HepG2 (cell line): ENCODE measurements around the gene ATF7IP. TPM values are rescaled to one million over a fixed set of nuclear protein-coding genes. Genes with fewer than 3 reads are reported as not detected.

Experiments used
- ATAC-seq: fragments of 200-7000 bp; cut with Tn5 transposase; 3 replicates; pipeline ENCODE4 v1.9.1; 2020; ENCODE audit warnings: mild to moderate bottlenecking, moderate library complexity
- BruUV-seq: library from RNA; stranded (reverse); fragments of 400-500 nt; replicated peaks from 2 replicates; lab custom pipeline; 2021; lab: Mats Ljungman, UMichigan
- CTCF ChIA-PET: fragments of 300-600 bp; formaldehyde crosslinking; extraction: SDS; loops from one replicate; lab custom pipeline; 2021; ENCODE audit warnings: low total read pairs, inconsistent platforms, low intra/inter-chr PET ratio; lab: Yijun Ruan, JAX
- POLR2A ChIA-PET: fragments of 350-600 bp; sonication (Branson Sonifier 250); formaldehyde crosslinking; loops from one replicate; lab custom pipeline; 2020; ENCODE audit warnings: antibody characterized with exemption, inconsistent platforms; lab: Yijun Ruan, JAX
- DNase-seq: peaks from one replicate; pipeline ENCODE4 v3.0.0-alpha.2; 2015; ENCODE audit warnings: low spot score
- FAIRE-seq: peaks from 3 replicates; lab custom pipeline; 2011; peaks lifted over from hg19 to GRCh38; lab: Jason Lieb, UNC
- H2AFZ ChIP-seq: one replicate; pipeline ENCODE4 v1.6.1; 2011; ENCODE audit warnings: low read length, inconsistent platforms
- H3K27ac ChIP-seq: fragments of 300-600 bp; 3 replicates; pipeline ENCODE4 v1.8.0; 2011; ENCODE audit warnings: mixed run types, mild to moderate bottlenecking, mixed read lengths, low read length, inconsistent platforms; ENCODE audit not compliant: insufficient read depth; ENCODE audit errors: extremely low read length
- H3K27me3 ChIP-seq, 2 experiments: fragments of 200-600 bp in 1 of 2; 2 replicates in 1 of 2; 3 replicates in 1 of 2; pipeline versions ENCODE4 v1.6.0 to v1.8.0; 2011; ENCODE audit warnings: low read length in 2 of 2, mild to moderate bottlenecking in 2 of 2, moderate library complexity in 2 of 2, inconsistent platforms in 1 of 2; ENCODE audit not compliant: insufficient read depth in 2 of 2, control insufficient read depth in 1 of 2
- H3K36me3 ChIP-seq, 2 experiments: fragments of 200-600 bp in 1 of 2; replicated peaks in 1 of 2; 2 replicates in 1 of 2; 3 replicates in 1 of 2; pipeline versions ENCODE4 v1.5.1 to v1.8.0; 2011; ENCODE audit warnings: low read length in 2 of 2, inconsistent platforms in 1 of 2; ENCODE audit not compliant: insufficient read depth in 2 of 2, control insufficient read depth in 1 of 2
- H3K4me1 ChIP-seq: 2 replicates; pipeline ENCODE4 v1.5.1; 2012; ENCODE audit warnings: low read length, inconsistent platforms; ENCODE audit not compliant: insufficient read depth
- H3K4me2 ChIP-seq: 2 replicates; pipeline ENCODE4 v1.6.0; 2011; ENCODE audit warnings: low read depth, low read length, inconsistent platforms
- H3K4me3 ChIP-seq, 3 experiments: fragments of 200-600 bp in 1 of 3; sonication (generic), shearing (Covaris generic) in 1 of 3; replicated peaks in 1 of 3; 2 replicates each; pipeline ENCODE4 v1.5.1; 2011 to 2016; ENCODE audit warnings: low read length in 3 of 3, inconsistent platforms in 2 of 3, low read depth in 2 of 3, mild to moderate bottlenecking in 2 of 3, control low read depth in 1 of 3, mixed read lengths in 1 of 3; ENCODE audit not compliant: insufficient read depth in 1 of 3
- H3K79me2 ChIP-seq: one replicate; pipeline ENCODE4 v1.6.1; 2011; ENCODE audit warnings: low read length, inconsistent platforms; ENCODE audit not compliant: insufficient read depth
- H3K9ac ChIP-seq: 2 replicates; pipeline ENCODE4 v1.6.0; 2011; ENCODE audit warnings: mild to moderate bottlenecking, low read depth, low read length, inconsistent platforms; ENCODE audit not compliant: insufficient read depth
- H3K9me3 ChIP-seq: 2 replicates; pipeline ENCODE4 v1.5.1; 2012; ENCODE audit warnings: mild to moderate bottlenecking, low read length
- H4K20me1 ChIP-seq: 2 replicates; pipeline ENCODE4 v1.6.0; 2011; ENCODE audit warnings: inconsistent platforms, mild to moderate bottlenecking, low read length, moderate library complexity; ENCODE audit not compliant: insufficient read depth
- CENPX ChIP-seq: sonication (generic); formaldehyde crosslinking; IDR thresholded peaks from 2 replicates; pipeline ENCODE4 v1.9.0; 2021; ENCODE audit warnings: mild to moderate bottlenecking, missing genetic modification reagents, moderate library complexity
- EP300 ChIP-seq, 3 experiments: sonication (generic) in 1 of 3; formaldehyde crosslinking in 1 of 3; IDR thresholded peaks; 2 replicates each; pipeline versions ENCODE4 v1.5.1 to v1.6.1; 2011 to 2020; ENCODE audit warnings: low read depth in 2 of 3, low read length in 2 of 3, borderline replicate concordance in 1 of 3, improper control_type of control experiment in 1 of 3, mild to moderate bottlenecking in 1 of 3, missing genetic modification reagents in 1 of 3, moderate library complexity in 1 of 3
- FOXP4 ChIP-seq: sonication (generic); formaldehyde crosslinking; IDR thresholded peaks from 2 replicates; pipeline ENCODE4 v1.4.0; 2020; ENCODE audit warnings: missing genetic modification reagents
- MEIS1 ChIP-seq: sonication (generic); formaldehyde crosslinking; IDR thresholded peaks from 2 replicates; pipeline ENCODE4 v1.9.0; 2021; ENCODE audit warnings: mild to moderate bottlenecking, missing genetic modification reagents, moderate library complexity, borderline replicate concordance
- NFYB ChIP-seq: sonication (generic); formaldehyde crosslinking; IDR thresholded peaks from 2 replicates; pipeline ENCODE4 v1.4.0; 2020; ENCODE audit warnings: missing genetic modification reagents
- NFYC ChIP-seq: IDR thresholded peaks from 2 replicates; pipeline ENCODE4 v1.6.1; 2016; ENCODE audit warnings: missing genetic modification reagents, missing compliant biosample characterization
- NPAS2 ChIP-seq: sonication (generic); formaldehyde crosslinking; IDR thresholded peaks from 2 replicates; pipeline ENCODE4 v1.8.0; 2022; ENCODE audit warnings: mild to moderate bottlenecking, missing genetic modification reagents, borderline replicate concordance
- POLR2AphosphoS5 ChIP-seq: IDR thresholded peaks from 2 replicates; pipeline ENCODE4 v1.6.1; 2012; ENCODE audit warnings: low read depth, low read length
- RFX5 ChIP-seq: IDR thresholded peaks from 2 replicates; pipeline ENCODE4 v1.6.1; 2011; ENCODE audit warnings: low read depth, low read length, improper control_type of control experiment
- RFXANK ChIP-seq: IDR thresholded peaks from 2 replicates; pipeline ENCODE4 v1.6.1; 2016
- RFXAP ChIP-seq: sonication (generic); formaldehyde crosslinking; IDR thresholded peaks from 2 replicates; pipeline ENCODE4 v1.4.0; 2020; ENCODE audit warnings: missing genetic modification reagents, borderline replicate concordance
- SMC3 ChIP-seq: IDR thresholded peaks from 2 replicates; pipeline ENCODE4 v1.6.1; 2011; ENCODE audit warnings: low read length, improper control_type of control experiment
- U2AF2 ChIP-seq: fragments of 200-400 bp; formaldehyde crosslinking; IDR thresholded peaks from 2 replicates; pipeline ENCODE4 v1.6.1; 2017; ENCODE audit warnings: low read depth, mild to moderate bottlenecking, low read length
- ZFP1 ChIP-seq: IDR thresholded peaks from 2 replicates; pipeline ENCODE4 v1.6.1; 2016
- ZNF224 ChIP-seq: sonication (generic); formaldehyde crosslinking; IDR thresholded peaks from 2 replicates; pipeline ENCODE4 v1.5.0; 2020; ENCODE audit warnings: mild to moderate bottlenecking, missing genetic modification reagents
- ZNF562 ChIP-seq: sonication (generic); formaldehyde crosslinking; IDR thresholded peaks from 2 replicates; pipeline ENCODE4 v1.8.0; 2022; ENCODE audit warnings: missing genetic modification reagents, borderline replicate concordance
- ZNF577 ChIP-seq: sonication (generic); formaldehyde crosslinking; IDR thresholded peaks from 2 replicates; pipeline ENCODE4 v1.4.0; 2020; ENCODE audit warnings: mild to moderate bottlenecking, low read depth, missing genetic modification reagents, borderline replicate concordance
- ZNF746 ChIP-seq: sonication (generic); formaldehyde crosslinking; IDR thresholded peaks from 2 replicates; pipeline ENCODE4 v1.8.0; 2022; ENCODE audit warnings: mild to moderate bottlenecking, missing genetic modification reagents
- WGBS: methylation state at CpG from one replicate; pipeline ENCODE4 v1.1.6; 2017; ENCODE audit warnings: low lambda C conversion rate; 5-methylcytosine and 5-hydroxymethylcytosine counted together
- in situ Hi-C: cut with HindIII; loops from 2 replicates; pipeline ENCODE4 v1.10.0; 2017; ENCODE audit warnings: low pct_unique_long_range_greater_than_20kb; ENCODE audit not compliant: extremely low pct_ligation_motif_present
- intact Hi-C: fragments of 100-400 bp; cut with micrococcal nuclease; formaldehyde crosslinking; loops from one replicate; pipeline ENCODE4 v1.10.0; 2022; ENCODE audit not compliant: unreplicated experiment
- polyA plus RNA-seq, 8 experiments: library from polyadenylated mRNA; depleted of rRNA in 3 of 8; stranded (reverse) in 7 of 8; unstranded in 1 of 8; fragments of >200 nt; fragmentation: Illumina TruSeq in 4 of 8; extraction: Trizol in 4 of 8; gene quantifications; 2 replicates each; pipeline versions ENCODE4 v1.2.1 to v1.2.3, GENCODE V29; 2011 to 2016; ENCODE audit warnings: low read depth in 4 of 8, missing spikeins in 1 of 8, mixed read lengths in 1 of 8; ENCODE audit not compliant: insufficient read depth in 1 of 8
- total RNA-seq, 5 experiments: library from RNA; depleted of rRNA; stranded (reverse); fragments of >200 nt; fragmentation: Illumina TruSeq; extraction: Trizol; gene quantifications; 2 replicates each; pipeline ENCODE4 v1.2.3, GENCODE V29; 2016; ENCODE audit warnings: low read depth in 1 of 5
- TF ChIP-seq, protein P1 (sequence below), 2 experiments: fragments of 450-650 bp in 1 of 2; sonication (generic) in 1 of 2; formaldehyde crosslinking; IDR thresholded peaks; 2 replicates each; pipeline versions ENCODE4 v1.5.0 to v1.8.0; 2020 to 2022; ENCODE audit warnings: mild to moderate bottlenecking in 1 of 2, missing genetic modification reagents in 1 of 2

ATF7IP gene
- total and polyA plus RNA-seq, 2 of the 13 experiments (the other 11 are each of a cell fraction or from before 2014, with no cell fraction given) = 1.8 to 11.8 TPM

DNA sequence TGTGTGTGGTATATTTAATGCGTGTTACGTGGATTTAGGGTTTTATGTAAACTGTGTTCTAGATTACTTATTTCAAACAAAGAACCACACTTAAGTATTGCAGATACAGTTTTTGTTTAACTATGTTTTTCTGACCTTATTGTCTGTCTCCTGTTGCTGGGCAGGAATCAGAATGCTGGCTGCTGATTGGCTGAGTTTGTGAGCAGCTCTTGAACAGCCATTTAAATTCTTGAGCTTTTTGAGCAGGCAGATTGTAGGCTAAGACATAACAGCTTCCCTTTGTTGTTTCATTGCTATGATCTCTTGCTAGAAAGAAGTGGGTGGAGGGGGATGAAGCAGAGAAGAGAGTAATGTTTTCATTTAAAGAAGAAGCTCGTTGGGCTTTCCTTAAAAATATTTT, 52.2 kb downstream of the ATF7IP start:
- Histone ChIP-seq H3K36me3 (no peaks in the 10 kb centered on the region), H2AFZ (no peak overlapping the region), H4K20me1 (no peaks in the 10 kb centered on the region), H3K79me2 (peaks cover 10% of the 10 kb centered on the region), H3K4me1 (no peaks in the 10 kb centered on the region), H3K27ac (no peak overlapping the region), H3K4me3 (no peak overlapping the region), H3K9ac (no peak overlapping the region), H3K9me3 (no peaks in the 10 kb centered on the region; the same call in 1 of the 2 replicates), H3K27me3 (no peaks in the 10 kb centered on the region), H3K4me2 (no peak overlapping the region)
- ChIA-PET POLR2A (no interaction called here), CTCF (interaction anchor here (1.5 kb wide), 1 partner anchor 161 kb away, joined by 3 read pairs; no protein-coding TSS in a partner anchor)
- in situ Hi-C loops (no loop called here), intact Hi-C loops (loop anchor here (1.0 kb wide), 1 partner anchor 179 kb away; no protein-coding TSS in a partner anchor)
- ATAC-seq (peak; percentile 29; the same call in 1 of the 3 replicates), FAIRE-seq (no peak), DNase-seq (peak; percentile 33)
- BruUV-seq = no TSS peak
- 75% methylated on average over 3 of the region's 3 CpGs for WGBS
- peak; percentile 97 for TF ChIP-seq RFX5
- TF ChIP-seq RFXAP (CRISPR knock-in tag) = peak; percentile 99
- no peak for TF ChIP-seq MEIS1
- no peak for TF ChIP-seq ZNF224
- no peak for TF ChIP-seq POLR2AphosphoS5
- TF ChIP-seq U2AF2 = no peak
- TF ChIP-seq NFYC (CRISPR knock-in tag) = peak; percentile 56; the same call in 1 of the 2 replicates
- no peak for TF ChIP-seq FOXP4 (CRISPR knock-in tag)
- TF ChIP-seq EP300 (IDR thresholded peaks at IDR 0.05; ENCODE audit: low read depth in 2 of 2, low read length in 2 of 2) = no peak
- no peak for TF ChIP-seq EP300 (CRISPR knock-in tag; IDR thresholded peaks at IDR 0.05; ENCODE audit: borderline replicate concordance)
- TF ChIP-seq NFYB = peak; percentile 42
- TF ChIP-seq SMC3 = no peak
- peak; percentile 86; the same call in 1 of the 2 replicates for TF ChIP-seq RFXANK
- TF ChIP-seq ZNF746 (CRISPR knock-in tag) = no peak
- no peak for TF ChIP-seq CENPX (CRISPR knock-in tag)
- no peak for TF ChIP-seq ZNF577
- no peak for TF ChIP-seq NPAS2
- no peak for TF ChIP-seq ZFP1 (CRISPR knock-in tag)
- TF ChIP-seq, protein P1, sequence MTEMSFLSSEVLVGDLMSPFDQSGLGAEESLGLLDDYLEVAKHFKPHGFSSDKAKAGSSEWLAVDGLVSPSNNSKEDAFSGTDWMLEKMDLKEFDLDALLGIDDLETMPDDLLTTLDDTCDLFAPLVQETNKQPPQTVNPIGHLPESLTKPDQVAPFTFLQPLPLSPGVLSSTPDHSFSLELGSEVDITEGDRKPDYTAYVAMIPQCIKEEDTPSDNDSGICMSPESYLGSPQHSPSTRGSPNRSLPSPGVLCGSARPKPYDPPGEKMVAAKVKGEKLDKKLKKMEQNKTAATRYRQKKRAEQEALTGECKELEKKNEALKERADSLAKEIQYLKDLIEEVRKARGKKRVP (CRISPR knock-in tag; IDR thresholded peaks at IDR 0.05) = no peak
- TF ChIP-seq ZNF562 (CRISPR knock-in tag) = no peak
